ENCODE data around the gene PACRG. TPM values are rescaled to one million over a fixed set of nuclear protein-coding genes. Genes with fewer than 3 reads are reported as not detected.

Gene PACRG
- total and polyA plus RNA-seq, 2 experiments from 2014 or later: not detected

DNA sequence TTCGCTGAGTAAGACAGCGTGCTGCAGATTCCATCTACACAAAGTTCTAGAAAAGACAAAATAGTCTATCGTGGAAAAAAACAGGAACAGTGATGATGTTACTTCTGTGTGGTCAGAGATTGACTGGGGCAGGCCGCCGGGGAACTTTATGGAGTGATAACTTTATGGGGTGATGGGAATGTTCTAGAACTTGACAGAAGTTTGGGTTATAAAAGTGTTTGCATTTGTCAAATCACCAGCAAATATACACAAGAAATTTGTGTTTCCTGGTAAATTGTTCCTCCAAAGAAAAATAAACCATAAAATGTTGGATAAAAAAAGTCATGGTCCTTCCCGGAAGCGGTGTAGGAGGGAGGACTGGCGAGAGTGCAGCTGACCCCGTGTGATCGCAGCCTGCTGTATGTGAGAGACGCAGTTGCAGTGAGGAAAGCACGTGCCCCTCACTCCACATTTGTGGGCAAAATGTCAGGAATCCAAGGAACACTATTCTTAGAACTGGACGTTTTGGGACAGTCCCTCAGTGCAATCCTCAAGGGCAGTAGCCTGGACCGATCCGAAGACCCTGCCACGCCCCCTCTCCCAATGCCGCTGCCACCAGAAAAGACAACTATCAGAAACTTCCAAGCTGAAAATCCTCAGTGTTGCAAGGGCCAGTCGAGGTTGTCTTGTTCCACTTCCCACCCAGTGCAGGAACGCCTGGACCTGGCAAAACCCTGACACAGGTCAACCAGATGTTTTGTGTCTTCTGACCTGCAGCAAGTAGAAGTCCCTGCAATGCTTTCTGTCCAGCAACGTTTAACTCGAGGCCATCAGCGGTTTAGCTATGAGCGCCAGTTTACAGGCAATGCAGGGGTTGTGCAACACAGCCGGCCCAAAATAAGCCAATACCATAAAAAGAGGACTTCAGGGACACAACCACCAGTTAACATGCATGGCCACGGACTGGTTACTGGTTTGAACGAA lies 606.2 kb downstream of the PACRG start:
- 74 to 78% methylated on average over 26 of the region's 26 CpGs for WGBS, 2 experiments (ENCODE audit: low coverage in 1 of 2, low lambda C conversion rate in 2 of 2, missing lambda C conversion rate in 2 of 2)
- Histone ChIP-seq H3K36me3 (ENCODE audit: low read depth) (no peaks in the 10 kb centered on the region), H3K4me1 (ENCODE audit: insufficient read depth) (no peaks in the 10 kb centered on the region), H3F3A (ENCODE audit: insufficient read depth) (no peaks in the 10 kb centered on the region), H3K9me3 (ENCODE audit: low read depth) (no peaks in the 10 kb centered on the region), H3K4me2 (ENCODE audit: unreplicated experiment) (no peak overlapping the region), H4K20me1 (ENCODE audit: insufficient read depth) (no peaks in the 10 kb centered on the region), H3K9me2 (ENCODE audit: insufficient read depth) (no peaks in the 10 kb centered on the region), H3K27me3 (replicated peaks; ENCODE audit: insufficient read depth) (no peaks in the 10 kb centered on the region), H3K27ac (no peak overlapping the region), H3K4me3 (no peak overlapping the region), H3K79me2 (ENCODE audit: insufficient read depth) (no peaks in the 10 kb centered on the region), H3K9ac (no peak overlapping the region), H2AFZ (no peak overlapping the region)
- TF ChIP-seq EZH2phosphoT487 (IDR thresholded peaks at IDR 0.05; ENCODE audit: insufficient read depth, low read depth) (no peak), EZH2 (IDR thresholded peaks at IDR 0.05; ENCODE audit: insufficient read depth, poor library complexity, severe bottlenecking) (no peak)
- DNase-seq: no peak
- in situ Hi-C loops (cut with MboI): no loop called here

DNA sequence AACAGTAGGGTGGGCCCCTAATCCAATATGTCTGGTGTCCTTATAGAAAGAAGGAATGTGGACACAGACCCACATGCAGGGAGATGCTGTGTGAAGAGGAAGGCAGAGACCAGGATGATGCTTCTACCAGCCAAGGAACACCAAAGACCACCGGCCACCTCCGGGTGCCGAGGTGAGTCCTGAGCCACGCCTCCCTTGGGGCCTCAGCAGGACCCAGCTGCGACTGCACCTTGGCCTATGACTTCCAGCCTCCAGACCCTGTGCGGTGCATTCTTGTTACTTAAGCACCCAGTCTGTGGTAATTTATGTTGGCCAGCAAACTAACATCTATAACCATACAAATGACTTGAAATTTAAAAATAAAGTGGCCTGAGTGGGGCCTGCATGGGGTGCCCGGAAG lies 607.3 kb downstream of the PACRG start:
- no peak overlapping the region for H3K27ac ChIP-seq
- H3K36me3 ChIP-seq (ENCODE audit: low read depth): no peaks in the 10 kb centered on the region
- no peak overlapping the region for H3K4me2 ChIP-seq (ENCODE audit: unreplicated experiment)
- in situ Hi-C loops (cut with MboI): no loop called here
- no peaks in the 10 kb centered on the region for H3K4me1 ChIP-seq (ENCODE audit: insufficient read depth)
- TF ChIP-seq EZH2 (IDR thresholded peaks at IDR 0.05; ENCODE audit: insufficient read depth, poor library complexity, severe bottlenecking): no peak
- no peak for TF ChIP-seq EZH2phosphoT487 (IDR thresholded peaks at IDR 0.05; ENCODE audit: insufficient read depth, low read depth)
- H4K20me1 ChIP-seq (ENCODE audit: insufficient read depth): no peaks in the 10 kb centered on the region
- no peaks in the 10 kb centered on the region for H3K27me3 ChIP-seq (replicated peaks; ENCODE audit: insufficient read depth)
- H3K4me3 ChIP-seq: no peak overlapping the region
- no peaks in the 10 kb centered on the region for H3K9me3 ChIP-seq (ENCODE audit: low read depth)
- H3F3A ChIP-seq (ENCODE audit: insufficient read depth): no peaks in the 10 kb centered on the region
- no peaks in the 10 kb centered on the region for H3K9me2 ChIP-seq (ENCODE audit: insufficient read depth)
- WGBS, 2 experiments (ENCODE audit: low coverage in 1 of 2, low lambda C conversion rate in 2 of 2, missing lambda C conversion rate in 2 of 2): 92% methylated on average over 7 of the region's 7 CpGs
- H2AFZ ChIP-seq: no peak overlapping the region
- H3K9ac ChIP-seq: no peak overlapping the region
- DNase-seq: no peak
- H3K79me2 ChIP-seq (ENCODE audit: insufficient read depth): no peaks in the 10 kb centered on the region

DNA sequence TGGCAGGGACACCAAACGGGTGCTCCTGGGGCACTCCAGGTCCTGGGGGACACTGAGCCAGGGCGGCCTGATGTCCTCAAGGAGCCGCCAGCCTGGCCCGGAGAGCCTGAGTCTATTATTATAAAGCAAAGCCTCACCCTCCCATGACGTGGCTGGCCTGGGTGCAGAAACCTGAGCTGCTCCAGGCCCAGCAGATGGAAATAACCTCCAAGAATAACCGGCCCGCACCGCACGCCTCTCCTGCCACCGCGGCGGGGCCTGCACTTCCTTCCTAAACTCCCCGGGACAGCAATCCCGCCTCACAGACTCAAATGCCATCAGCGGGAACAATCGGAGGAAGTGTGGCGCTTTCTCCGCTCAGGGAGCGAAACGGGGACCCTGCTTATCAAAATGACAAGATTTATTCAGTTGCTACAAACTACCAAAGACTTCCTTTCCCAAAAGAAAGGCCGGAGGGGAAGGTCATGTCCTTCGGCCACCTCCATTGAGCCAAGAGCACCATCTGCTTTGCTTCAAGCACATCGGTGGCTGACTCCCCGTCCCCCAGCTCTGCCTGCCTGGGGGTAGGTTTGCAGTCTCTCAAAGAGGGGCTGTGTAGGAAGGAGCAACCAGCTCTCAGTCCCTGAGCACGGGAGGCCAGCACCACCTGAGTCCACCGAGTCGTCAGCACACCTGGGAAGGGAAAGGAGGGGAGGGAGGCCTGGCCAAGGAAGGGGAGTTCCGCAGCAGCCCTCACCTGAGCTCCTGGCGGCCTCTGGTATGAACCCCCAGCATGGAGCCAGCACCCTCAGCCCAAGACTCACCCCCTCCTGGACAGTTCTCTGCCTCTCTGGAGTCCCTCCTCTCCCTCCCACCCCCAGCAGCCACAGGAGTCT lies 608.1 kb downstream of the PACRG start:
- H3K79me2 ChIP-seq (ENCODE audit: insufficient read depth): no peaks in the 10 kb centered on the region
- H3K4me1 ChIP-seq (ENCODE audit: insufficient read depth): no peaks in the 10 kb centered on the region
- H2AFZ ChIP-seq: no peak overlapping the region
- H3K9me2 ChIP-seq (ENCODE audit: insufficient read depth): no peaks in the 10 kb centered on the region
- peak; percentile 6 for DNase-seq
- H3K9me3 ChIP-seq (ENCODE audit: low read depth): no peaks in the 10 kb centered on the region
- H3K4me3 ChIP-seq: no peak overlapping the region
- no peaks in the 10 kb centered on the region for H3K36me3 ChIP-seq (ENCODE audit: low read depth)
- H3F3A ChIP-seq (ENCODE audit: insufficient read depth): no peaks in the 10 kb centered on the region
- H3K9ac ChIP-seq: no peak overlapping the region
- H3K27ac ChIP-seq: no peak overlapping the region
- no peak for TF ChIP-seq EZH2phosphoT487 (IDR thresholded peaks at IDR 0.05; ENCODE audit: insufficient read depth, low read depth)
- TF ChIP-seq EZH2 (IDR thresholded peaks at IDR 0.05; ENCODE audit: insufficient read depth, poor library complexity, severe bottlenecking): no peak
- H3K27me3 ChIP-seq (replicated peaks; ENCODE audit: insufficient read depth): no peaks in the 10 kb centered on the region
- H3K4me2 ChIP-seq (ENCODE audit: unreplicated experiment): no peak overlapping the region
- in situ Hi-C loops (cut with MboI): no loop called here
- no peaks in the 10 kb centered on the region for H4K20me1 ChIP-seq (ENCODE audit: insufficient read depth)
- 66 to 69% methylated on average over 29 of the region's 29 CpGs for WGBS, 2 experiments (ENCODE audit: low coverage in 1 of 2, low lambda C conversion rate in 2 of 2, missing lambda C conversion rate in 2 of 2)

DNA sequence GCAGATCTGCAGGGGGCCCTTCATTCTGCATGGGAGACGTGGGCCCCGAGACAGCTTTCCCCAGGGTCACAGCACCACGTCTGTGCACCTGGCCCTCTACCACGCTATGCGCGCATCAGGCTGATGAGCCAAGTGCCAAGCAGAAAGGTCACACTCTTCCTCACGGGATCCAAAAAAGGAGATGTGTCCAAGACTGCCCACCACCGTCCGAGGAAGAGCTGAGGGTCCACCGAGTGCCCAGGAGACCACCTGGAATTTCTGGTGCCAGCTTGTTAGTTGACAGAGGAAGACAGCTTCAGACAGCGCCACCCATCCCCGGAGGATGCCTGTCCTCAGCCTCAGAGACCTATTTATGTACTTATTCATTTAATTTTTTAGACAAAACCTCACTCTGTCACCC lies 609.2 kb downstream of the PACRG start:
- Histone ChIP-seq H3K27me3 (replicated peaks; ENCODE audit: insufficient read depth) (no peaks in the 10 kb centered on the region), H4K20me1 (ENCODE audit: insufficient read depth) (no peaks in the 10 kb centered on the region), H3K36me3 (ENCODE audit: low read depth) (no peaks in the 10 kb centered on the region), H3K9me3 (ENCODE audit: low read depth) (no peaks in the 10 kb centered on the region), H3K4me2 (ENCODE audit: unreplicated experiment) (no peak overlapping the region), H3K4me3 (no peak overlapping the region), H3K9ac (no peak overlapping the region), H3F3A (ENCODE audit: insufficient read depth) (no peaks in the 10 kb centered on the region), H3K79me2 (ENCODE audit: insufficient read depth) (no peaks in the 10 kb centered on the region), H3K9me2 (ENCODE audit: insufficient read depth) (no peaks in the 10 kb centered on the region), H3K4me1 (ENCODE audit: insufficient read depth) (no peaks in the 10 kb centered on the region), H2AFZ (no peak overlapping the region), H3K27ac (no peak overlapping the region)
- 85 to 87% methylated on average over 10 to 12 of the region's 12 CpGs for WGBS, 2 experiments (ENCODE audit: low coverage in 1 of 2, low lambda C conversion rate in 2 of 2, missing lambda C conversion rate in 2 of 2)
- TF ChIP-seq EZH2 (IDR thresholded peaks at IDR 0.05; ENCODE audit: insufficient read depth, poor library complexity, severe bottlenecking) (no peak), EZH2phosphoT487 (IDR thresholded peaks at IDR 0.05; ENCODE audit: insufficient read depth, low read depth) (no peak)
- DNase-seq: no peak
- in situ Hi-C loops (cut with MboI): no loop called here
